H1 (cell line): ENCODE results near the gene RPL19. TPM values are rescaled to one million over a fixed set of nuclear protein-coding genes. Genes with fewer than 3 reads are reported as not detected.

Source experiments
- CTCF ChIA-PET: fragments of 300-600 bp; sonication (Branson Sonifier 250); formaldehyde crosslinking; loops from one replicate; lab custom pipeline; 2021; ENCODE audit not compliant: partially characterized antibody; lab: Charles Lee
- POLR2A ChIA-PET: fragments of 300-600 bp; sonication (Branson Sonifier 250); formaldehyde crosslinking; loops from one replicate; lab custom pipeline; 2021; ENCODE audit warnings: inconsistent platforms; ENCODE audit not compliant: partially characterized antibody; lab: Charles Lee
- DNase-seq, 2 experiments: peaks; one replicate each; pipeline versions ENCODE4 v3.0.0 to v3.0.0-alpha.2; 2010 to 2022; ENCODE audit warnings: low spot score in 2 of 2, low read depth in 1 of 2, mixed read lengths in 1 of 2
- FAIRE-seq: peaks from 2 replicates; lab custom pipeline; 2011; peaks lifted over from hg19 to GRCh38; lab: Jason Lieb, UNC
- H2AFZ ChIP-seq: 2 replicates; pipeline ENCODE4 v1.8.1; 2012; ENCODE audit warnings: low read length, inconsistent platforms
- H2AK5ac ChIP-seq: 2 replicates; pipeline ENCODE4 v1.6.1; 2013; ENCODE audit warnings: low read depth, low read length
- H2BK120ac ChIP-seq: replicated peaks from 2 replicates; pipeline ENCODE3; 2013; ENCODE audit warnings: low read depth, low read length, inconsistent platforms
- H2BK12ac ChIP-seq: 2 replicates; pipeline ENCODE4 v1.6.1; 2013; ENCODE audit warnings: low read depth, low read length
- H2BK15ac ChIP-seq: 2 replicates; pipeline ENCODE4 v1.6.1; 2013; ENCODE audit warnings: low read length
- H2BK20ac ChIP-seq: 2 replicates; pipeline ENCODE4 v1.6.1; 2013; ENCODE audit warnings: low read length
- H2BK5ac ChIP-seq: 2 replicates; pipeline ENCODE4 v1.6.1; 2013; ENCODE audit warnings: low read depth, low read length
- H3K14ac ChIP-seq: 2 replicates; pipeline ENCODE4 v1.6.1; 2013; ENCODE audit warnings: inconsistent platforms; ENCODE audit not compliant: insufficient read length
- H3K18ac ChIP-seq: 2 replicates; pipeline ENCODE4 v1.6.1; 2013; ENCODE audit warnings: low read length; ENCODE audit errors: extremely low read depth
- H3K23ac ChIP-seq: 2 replicates; pipeline ENCODE4 v1.6.1; 2013; ENCODE audit warnings: inconsistent platforms; ENCODE audit not compliant: insufficient read length
- H3K23me2 ChIP-seq: 2 replicates; pipeline ENCODE4 v1.6.1; 2013; ENCODE audit warnings: low read depth, low read length
- H3K27ac ChIP-seq: 2 replicates; pipeline ENCODE4 v1.6.1; 2011; ENCODE audit warnings: low read depth, low read length, inconsistent platforms
- H3K27me3 ChIP-seq, 4 experiments: replicated peaks in 1 of 4; 1 replicate in 1 of 4; 2 replicates in 3 of 4; pipeline versions ENCODE4 v1.6.1 to v1.8.1; 2011 to 2013; ENCODE audit warnings: low read length in 3 of 4, mild to moderate bottlenecking in 3 of 4, inconsistent platforms in 2 of 4, mixed read lengths in 2 of 4, moderate library complexity in 1 of 4; ENCODE audit not compliant: control insufficient read depth in 3 of 4, insufficient read depth in 3 of 4; ENCODE audit errors: extremely low read depth in 1 of 4
- H3K36me3 ChIP-seq, 4 experiments: 2 replicates each; pipeline versions ENCODE4 v1.6.1 to v1.8.1; 2011 to 2013; ENCODE audit warnings: mild to moderate bottlenecking in 4 of 4, low read length in 3 of 4, moderate library complexity in 2 of 4, control low read depth in 1 of 4, inconsistent platforms in 1 of 4; ENCODE audit not compliant: insufficient read depth in 4 of 4, control insufficient read depth in 2 of 4
- H3K4ac ChIP-seq: replicated peaks from 2 replicates; pipeline ENCODE3; 2013; ENCODE audit warnings: low read length, low read depth, mixed read lengths, inconsistent platforms; ENCODE audit not compliant: insufficient read length
- H3K4me1 ChIP-seq, 4 experiments: replicated peaks in 1 of 4; 1 replicate in 1 of 4; 2 replicates in 3 of 4; pipeline versions ENCODE4 v1.6.1 to v1.8.1; 2011 to 2013; ENCODE audit warnings: low read length in 3 of 4, inconsistent platforms in 2 of 4, mixed read lengths in 1 of 4; ENCODE audit not compliant: insufficient read depth in 4 of 4, control insufficient read depth in 3 of 4
- H3K4me2 ChIP-seq, 2 experiments: 2 replicates each; pipeline versions ENCODE4 v1.6.1 to v1.8.1; 2011 to 2013; ENCODE audit warnings: low read depth in 2 of 2, low read length in 2 of 2, control low read depth in 1 of 2, inconsistent platforms in 1 of 2, mild to moderate bottlenecking in 1 of 2; ENCODE audit not compliant: insufficient read depth in 1 of 2
- H3K4me3 ChIP-seq, 4 experiments: fragments of 200-600, 300-600 bp in 1 of 4; sonication (generic), shearing (Covaris generic), sonication (Bioruptor Twin) in 1 of 4; 2 replicates each; pipeline versions ENCODE4 v1.5.1 to v1.8.1; 2011 to 2016; ENCODE audit warnings: low read length in 4 of 4, low read depth in 3 of 4, control low read depth in 2 of 4, inconsistent platforms in 2 of 4, mild to moderate bottlenecking in 2 of 4, mixed read lengths in 1 of 4, moderate library complexity in 1 of 4; ENCODE audit not compliant: insufficient read depth in 2 of 4; ENCODE audit errors: extremely low read depth in 1 of 4
- H3K56ac ChIP-seq: replicated peaks from 2 replicates; pipeline ENCODE3; 2013; ENCODE audit warnings: low read depth, mild to moderate bottlenecking, mixed read lengths, low read length, inconsistent platforms; ENCODE audit not compliant: insufficient read length
- H3K79me1 ChIP-seq: 2 replicates; pipeline ENCODE4 v1.6.1; 2013; ENCODE audit warnings: low read depth, low read length, control low read depth
- H3K79me2 ChIP-seq, 2 experiments: 2 replicates each; pipeline versions ENCODE4 v1.6.1 to v1.8.1; 2012 to 2013; ENCODE audit warnings: low read length in 2 of 2, mild to moderate bottlenecking in 2 of 2, inconsistent platforms in 1 of 2; ENCODE audit not compliant: insufficient read depth in 2 of 2, control insufficient read depth in 1 of 2
- H3K9ac ChIP-seq, 4 experiments: replicated peaks in 1 of 4; 1 replicate in 1 of 4; 2 replicates in 3 of 4; pipeline versions ENCODE4 v1.6.1 to v1.8.1; 2011 to 2013; ENCODE audit warnings: low read depth in 3 of 4, low read length in 3 of 4, control low read depth in 2 of 4, mild to moderate bottlenecking in 2 of 4, moderate library complexity in 2 of 4, inconsistent platforms in 1 of 4; ENCODE audit errors: extremely low read depth in 1 of 4
- H3K9me3 ChIP-seq, 2 experiments: 2 replicates each; pipeline versions ENCODE4 v1.6.1 to v1.8.1; 2012 to 2013; ENCODE audit warnings: mild to moderate bottlenecking in 2 of 2, moderate library complexity in 2 of 2, control low read depth in 1 of 2, inconsistent platforms in 1 of 2, low read depth in 1 of 2, low read length in 1 of 2, mixed read lengths in 1 of 2; ENCODE audit not compliant: insufficient read depth in 2 of 2
- H4K20me1 ChIP-seq, 2 experiments: replicated peaks in 1 of 2; 2 replicates each; pipeline versions ENCODE3 to v1.8.1; 2011 to 2013; ENCODE audit warnings: inconsistent platforms in 2 of 2, low read length in 2 of 2, mild to moderate bottlenecking in 1 of 2; ENCODE audit not compliant: insufficient read depth in 2 of 2, control insufficient read depth in 1 of 2
- H4K5ac ChIP-seq: 2 replicates; pipeline ENCODE4 v1.6.1; 2013; ENCODE audit warnings: low read length, low read depth, mixed read lengths, inconsistent platforms; ENCODE audit not compliant: insufficient read length
- H4K8ac ChIP-seq: 2 replicates; pipeline ENCODE4 v1.8.0; 2013; ENCODE audit warnings: mild to moderate bottlenecking, moderate library complexity, low read length, inconsistent platforms; ENCODE audit not compliant: insufficient read depth; ENCODE audit errors: extremely low read depth
- H4K91ac ChIP-seq: replicated peaks from 2 replicates; pipeline ENCODE3; 2013; ENCODE audit warnings: low read length, mixed read lengths, inconsistent platforms; ENCODE audit not compliant: insufficient read length
- CTBP2 ChIP-seq: IDR thresholded peaks from 2 replicates; pipeline ENCODE4 v1.7.0; 2011; ENCODE audit warnings: borderline replicate concordance, mild to moderate bottlenecking, moderate library complexity, mixed read lengths, low read length; ENCODE audit not compliant: insufficient read depth, insufficient read length
- CTCF ChIP-seq, 3 experiments: IDR thresholded peaks; 1 replicate in 2 of 3; 2 replicates in 1 of 3; pipeline versions ENCODE4 v1.5.1 to v1.6.1; 2011; ENCODE audit warnings: low read length in 3 of 3, mild to moderate bottlenecking in 3 of 3, inconsistent platforms in 2 of 3, low read depth in 1 of 3, moderate library complexity in 1 of 3; ENCODE audit not compliant: insufficient read depth in 1 of 3; ENCODE audit errors: control extremely low read depth in 1 of 3
- MAFK ChIP-seq: IDR thresholded peaks from 2 replicates; pipeline ENCODE4 v1.6.1; 2012; ENCODE audit warnings: low read depth, mild to moderate bottlenecking, improper control_type of control experiment, low read length
- NRF1 ChIP-seq: IDR thresholded peaks from 2 replicates; pipeline ENCODE4 v1.6.1; 2011; ENCODE audit warnings: mild to moderate bottlenecking, low read depth, low read length, improper control_type of control experiment
- POLR2AphosphoS5 ChIP-seq: IDR thresholded peaks from 2 replicates; pipeline ENCODE4 v1.6.1; 2011; ENCODE audit warnings: low read depth, low read length
- SIN3A ChIP-seq, 2 experiments: IDR thresholded peaks in 1 of 2; conservative IDR thresholded peaks in 1 of 2; 2 replicates each; pipeline ENCODE4 v1.6.1; 2011 to 2012; ENCODE audit warnings: low read length in 2 of 2, improper control_type of control experiment in 1 of 2, low read depth in 1 of 2, mild to moderate bottlenecking in 1 of 2
- TAF7 ChIP-seq: optimal IDR thresholded peaks from 2 replicates; pipeline ENCODE3; 2011; ENCODE audit warnings: low read depth, mild to moderate bottlenecking, inconsistent platforms, low read length, moderate library complexity, borderline replicate concordance
- TBP ChIP-seq: IDR thresholded peaks from 2 replicates; pipeline ENCODE4 v1.6.1; 2011; ENCODE audit warnings: low read depth, low read length, improper control_type of control experiment
- TEAD4 ChIP-seq: IDR thresholded peaks from 2 replicates; pipeline ENCODE4 v1.6.1; 2012; ENCODE audit warnings: low read depth, low read length, inconsistent platforms, mixed read lengths
- WGBS, 2 experiments: shearing (Covaris generic) in 1 of 2; methylation state at CpG; one replicate each; pipeline versions ENCODE4 v1.1.6 to v1.1.7; 2013 to 2015; ENCODE audit warnings: low lambda C conversion rate in 2 of 2, mixed read lengths in 2 of 2, inconsistent platforms in 1 of 2, low coverage in 1 of 2, missing lambda C conversion rate in 1 of 2; ENCODE audit not compliant: insufficient replicate concordance in 2 of 2, insufficient coverage in 1 of 2, insufficient read length in 1 of 2; ENCODE audit errors: extremely low coverage in 1 of 2, missing lambda C conversion rate in 1 of 2; 5-methylcytosine and 5-hydroxymethylcytosine counted together
- polyA plus RNA-seq, 7 experiments: library from polyadenylated mRNA; depleted of rRNA in 3 of 7; stranded (reverse) in 5 of 7; unstranded in 2 of 7; fragments of >200 nt in 5 of 7; fragments of 200-250 nt in 2 of 7; gene quantifications; 1 replicate in 5 of 7; 2 replicates in 1 of 7; 4 replicates in 1 of 7; pipeline versions ENCODE4 v1.2.1 to v1.2.3, GENCODE V29; 2011 to 2013; ENCODE audit warnings: missing spikeins in 2 of 7, mixed read lengths in 2 of 7
- total RNA-seq: library from RNA; stranded (reverse); fragmentation: NEBNext Ultra II Directional; extraction: Animal tissue kit (Norgen Biotek cat#: 25700); gene quantifications from 2 replicates; pipeline ENCODE4 v1.2.1, GENCODE V29; 2021

The RPL19 gene
- total and polyA plus RNA-seq, 2 of the 8 experiments (the other 6 are each of a cell fraction or from before 2014, with no cell fraction given), result 2,108 to 2,182 TPM

DNA sequence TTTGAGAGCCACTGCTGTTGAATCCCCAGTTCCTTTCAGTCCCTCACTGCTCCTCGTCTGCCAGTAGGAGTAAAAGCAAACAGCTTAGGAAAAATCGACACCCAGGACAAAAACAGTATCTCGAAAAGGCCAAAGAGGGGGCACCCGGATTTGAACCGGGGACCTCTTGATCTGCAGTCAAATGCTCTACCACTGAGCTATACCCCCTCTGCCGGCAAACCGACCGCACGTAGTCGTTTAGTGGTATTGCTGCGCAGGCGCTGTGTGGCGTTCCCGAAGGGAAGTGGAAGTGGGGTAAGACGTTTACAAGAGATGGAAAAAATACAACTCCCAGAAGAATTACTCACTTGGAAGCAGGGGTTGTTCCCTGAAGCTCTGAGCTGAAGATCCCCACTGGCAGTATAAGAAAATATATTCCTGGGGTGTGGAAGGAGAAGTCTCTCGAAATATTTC lies 46.5 kb upstream of the RPL19 start:
- Histone ChIP-seq H2BK12ac (peak overlapping the region; percentile 63; the same call in 1 of the 2 replicates), H3K4me2 (peak overlapping the region; percentile 53 to 81), H2AK5ac (no peak overlapping the region), H3K4ac (no peak overlapping the region), H3K36me3 (no peaks in the 10 kb centered on the region), H3K4me3 (peak overlapping the region; percentile 72 to 100 (median 87)), H3K27me3 (peaks cover 3 to 18% (median 15%) of the 10 kb centered on the region in 4 experiments), H3K9ac (peak overlapping the region in 3 of 4 experiments; percentile 64 to 91 (median 68); a peak in 6 of 7 replicates), H3K9me3 (no peaks in the 10 kb centered on the region), H4K20me1 (no peaks in the 10 kb centered on the region), H3K23me2 (peaks cover 26% of the 10 kb centered on the region), H2BK20ac (no peak overlapping the region), H2BK120ac (no peak overlapping the region), H2BK15ac (no peak overlapping the region), H4K8ac (no peak overlapping the region), H3K4me1 (peaks cover 0 to 15% (median 6%) of the 10 kb centered on the region in 4 experiments; a peak in 4 of 7 replicates), H3K56ac (no peak overlapping the region), H3K18ac (peak overlapping the region; percentile 17), H3K23ac (no peak overlapping the region), H2BK5ac (peak overlapping the region; percentile 86; the same call in 1 of the 2 replicates), H4K91ac (no peak overlapping the region), H3K79me2 (no peaks in the 10 kb centered on the region), H2AFZ (peak overlapping the region; percentile 81; the same call in 1 of the 2 replicates), H3K27ac (peak overlapping the region; percentile 62; the same call in 1 of the 2 replicates), H3K14ac (no peak overlapping the region), H3K79me1 (no peaks in the 10 kb centered on the region), H4K5ac (no peak overlapping the region)
- no peak for FAIRE-seq
- POLR2A ChIA-PET, result interaction anchor here (0.5 to 2.8 kb wide), 22 partner anchors 11 to 300 kb away, joined by 3 to 16 read pairs (median 4); partner anchors contain the start of genes LASP1, RPL19 and RPL23
- CTCF ChIA-PET, result interaction anchor here (0.5 to 10.1 kb wide), 57 partner anchors 9 to 598 kb away, joined by 3 to 163 read pairs (median 4); partner anchors contain the start of genes ARL5C, FBXO47 and RPL23
- 3% methylated on average over 16 of the region's 16 CpGs; no CpG with 5 or more reads in 1 of the 2 experiments for WGBS, 2 experiments
- DNase-seq, result peak in 1 of 2 experiments; percentile 98
- TF ChIP-seq TAF7 (peak; percentile 83), MAFK (peak; percentile 72; the same call in 1 of the 2 replicates), NRF1 (peak; percentile 51; the same call in 1 of the 2 replicates), POLR2AphosphoS5 (0 out of 2 replicates have a peak, but pooled peaks have one; percentile 30), CTBP2 (no peak), SIN3A (conservative IDR thresholded peaks at IDR 0.05 in 1 of 2, IDR thresholded peaks at IDR 0.05 in 1 of 2; ENCODE audit: low read depth in 1 of 2, low read length in 2 of 2) (peak; percentile 42 to 67; a peak in 2 of 4 replicates), TEAD4 (peak; percentile 78; the same call in 1 of the 2 replicates), CTCF (IDR thresholded peaks at IDR 0.05; ENCODE audit: control extremely low read depth in 1 of 3, insufficient read depth in 1 of 3, low read depth in 1 of 3, low read length in 3 of 3) (peak in 1 of 3 experiments; percentile 12; a peak in 2 of 4 replicates), TBP (peak; percentile 100)
